Heart left ventricle (tissue), 16 donors: ENCODE data around the gene ATXN7. TPM values are rescaled to one million over a fixed set of nuclear protein-coding genes. Genes with fewer than 3 reads are reported as not detected.
A peak's percentile ranks its signal among the peaks of the same experiment; 100 is the strongest.

ENCODE experiments used
- ATAC-seq, 4 donors: fragments of 200-7000 bp; cut with Tn5 transposase; one replicate each; pipeline ENCODE4 v1.9.1; 2020 to 2022; ENCODE audit warnings: moderate library complexity in 4 of 4, mild to moderate bottlenecking in 3 of 4, moderate number of reproducible peaks in 1 of 4
- DNase-seq, 5 donors: peaks; one replicate each; pipeline ENCODE4 v3.0.0-alpha.2; 2020
- H3K27ac ChIP-seq, 12 donors: fragments of 200-600 bp; sonication (generic) in 4 of 12; one replicate each; pipeline versions ENCODE4 v1.5.0 to v1.8.0; 2016 to 2022; ENCODE audit warnings: mild to moderate bottlenecking in 2 of 12
- H3K27me3 ChIP-seq, 9 donors: fragments of 200-600 bp; sonication (generic) in 2 of 9; one replicate each; pipeline versions ENCODE4 v1.5.1 to v1.8.0; 2016 to 2022; ENCODE audit warnings: mild to moderate bottlenecking in 3 of 9
- H3K36me3 ChIP-seq, 9 donors: fragments of 200-600 bp; sonication (generic) in 2 of 9; one replicate each; pipeline versions ENCODE4 v1.5.0 to v1.8.0; 2018 to 2022; ENCODE audit warnings: mild to moderate bottlenecking in 2 of 9
- H3K4me1 ChIP-seq, 12 donors: fragments of 200-600 bp; sonication (generic) in 4 of 12; one replicate each; pipeline versions ENCODE4 v1.5.0 to v1.8.0; 2016 to 2022; ENCODE audit warnings: mild to moderate bottlenecking in 3 of 12
- H3K4me3 ChIP-seq, 12 donors: fragments of 200-600 bp; sonication (generic) in 4 of 12; one replicate each; pipeline versions ENCODE4 v1.5.0 to v1.8.0; 2017 to 2022; ENCODE audit warnings: mild to moderate bottlenecking in 9 of 12, moderate library complexity in 4 of 12
- H3K9me3 ChIP-seq, 12 donors: fragments of 200-600 bp; sonication (generic) in 4 of 12; one replicate each; pipeline versions ENCODE4 v1.5.0 to v1.8.0; 2016 to 2022; ENCODE audit warnings: mild to moderate bottlenecking in 1 of 12
- POLR2A ChIP-seq, 2 donors: fragments of 450-650 bp; IDR thresholded peaks; one replicate each; pipeline ENCODE4 v1.6.1; 2017; ENCODE audit warnings: antibody characterized with exemption in 2 of 2, mild to moderate bottlenecking in 2 of 2, moderate library complexity in 2 of 2
- WGBS, 4 donors: extraction: QIAGEN DNeasy Blood & Tissue Kit in 2 of 4; methylation state at CpG; one replicate each; pipeline versions ENCODE4 v1.1.5 to v1.1.7; 2013 to 2018; 5-methylcytosine and 5-hydroxymethylcytosine counted together
- intact Hi-C, 10 donors: fragments of 100-400 bp; cut with DNase I; formaldehyde crosslinking; loops; one replicate each; pipeline versions ENCODE4 v1.11.1 to v1.14.2; 2022
- polyA plus RNA-seq, 2 donors: library from polyadenylated mRNA; stranded (reverse); fragments of 200-250 nt; gene quantifications; one replicate each; pipeline ENCODE4 v1.2.3, GENCODE V29; 2013
- total RNA-seq, 9 donors: library from RNA; depleted of rRNA in 2 of 9; stranded (reverse); fragments of >200 nt in 2 of 9; fragmentation: NEBNext Ultra II Directional in 3 of 9; extraction: Animal tissue kit (Norgen Biotek cat#: 25700) in 3 of 9; gene quantifications; one replicate each; pipeline versions ENCODE4 v1.1.0 to v1.2.4, GENCODE V29; 2016 to 2023
- TF ChIP-seq, protein P1 (sequence below), 12 donors: fragments of 200-600 bp; sonication (generic) in 4 of 12; IDR thresholded peaks; one replicate each; pipeline versions ENCODE4 v1.5.0 to v1.8.0; 2018 to 2022; ENCODE audit warnings: antibody characterized with exemption in 12 of 12, mild to moderate bottlenecking in 5 of 12
- donor health status: ischemic (EF 13 %, LVEDD 7.1; RV severe dilation, severe dysfunction).
- donor health status: healthy with polysubstance abuse.
- donor health status: DM: no; HTN: yes; CAD: no.
- donor health status: DM: no; HTN: no; CAD: no.
- donor health status: ischemic (EF 25% LVEDD 6.9; RV normal size, moderate dysfunction).
- donor health status: ischemic (EF 25% LVEDD 5.7; RV mildly dilated, moderate dysfunction).
- donor health status: healthy.
- donor health status: DM: yes; HTN: yes; CAD: no.
- donor health status: ischemic (EF 35%, LVEDD 5.7; RV mildly dilated, moderate dysfunction).
- donor health status: nonischemic (EF 11% LVEDD 7.7; RV severe dilation, severe dysfunction).
- donor health status: DM: yes; HTN: yes; CAD: no.
- donor health status: PGD.
- donor health status: ischemic (EF 29% LVEDD 5.4; RV normal size, mild dysfunction).
- donor health status: nonischemic (EF 23%, LVEDD 6.1; RV moderate dilation, normal function).

ATXN7 gene
- total and polyA plus RNA-seq, 11 donors: 4.5 to 31.4 (median 16.7) TPM

DNA sequence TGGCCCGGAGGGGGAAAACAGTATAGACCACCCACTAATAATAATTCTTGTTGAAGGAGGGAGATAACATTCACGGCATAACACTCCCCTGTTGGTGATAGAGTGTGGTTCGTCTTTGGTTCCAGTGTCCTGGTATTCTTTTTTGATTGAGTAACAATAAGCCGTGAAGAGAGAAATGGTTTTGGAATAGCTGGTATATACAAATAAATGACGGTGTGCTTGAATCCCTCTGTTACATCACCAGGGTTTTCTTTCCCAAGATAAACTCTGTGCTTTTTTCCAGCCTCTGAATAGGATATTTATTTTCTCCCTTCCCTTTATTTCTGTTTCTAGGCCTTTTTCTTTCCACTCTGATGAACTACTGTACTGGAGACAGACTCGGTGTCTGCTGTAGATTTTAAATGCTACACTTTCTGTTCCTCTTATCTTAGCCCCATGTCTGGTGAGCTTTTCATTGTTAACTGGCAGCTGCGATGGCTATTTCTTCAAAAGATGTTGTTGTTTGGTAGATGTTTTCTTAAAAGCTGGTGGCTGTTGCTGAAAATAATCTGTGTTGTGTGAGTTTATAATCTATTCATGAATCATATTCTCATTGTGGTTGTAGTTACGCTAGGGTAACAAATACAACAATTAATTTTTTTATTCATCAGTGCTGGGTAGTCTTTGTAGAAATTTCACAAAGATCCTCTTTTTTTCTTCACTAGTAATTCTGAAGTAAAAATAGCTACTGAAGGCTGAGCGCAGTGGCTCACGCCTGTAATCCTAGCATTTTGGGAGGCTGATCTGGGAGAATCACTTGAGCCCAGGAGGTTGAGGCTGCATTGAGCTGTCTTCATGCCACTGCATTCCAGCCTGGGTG is 64.0 kb downstream of the ATXN7 start:
- 75 to 82% (median 77%) methylated on average over 10 of the region's 10 CpGs for WGBS, 4 donors
- no peaks in the 10 kb centered on the region for H3K9me3 ChIP-seq
- no peak for DNase-seq
- no peaks in the 10 kb centered on the region for H3K27me3 ChIP-seq
- peaks cover 0 to 83% (median 13%) of the 10 kb centered on the region in 12 donors for H3K4me1 ChIP-seq
- ATAC-seq: no peak
- H3K27ac ChIP-seq: peak overlapping the region in 1 of 12 donors; percentile 69
- intact Hi-C loops: no loop called here
- peaks cover 0 to 39% (median 13%) of the 10 kb centered on the region in 9 donors for H3K36me3 ChIP-seq
- no peak for TF ChIP-seq POLR2A (IDR thresholded peaks at IDR 0.05)
- TF ChIP-seq, protein P1, sequence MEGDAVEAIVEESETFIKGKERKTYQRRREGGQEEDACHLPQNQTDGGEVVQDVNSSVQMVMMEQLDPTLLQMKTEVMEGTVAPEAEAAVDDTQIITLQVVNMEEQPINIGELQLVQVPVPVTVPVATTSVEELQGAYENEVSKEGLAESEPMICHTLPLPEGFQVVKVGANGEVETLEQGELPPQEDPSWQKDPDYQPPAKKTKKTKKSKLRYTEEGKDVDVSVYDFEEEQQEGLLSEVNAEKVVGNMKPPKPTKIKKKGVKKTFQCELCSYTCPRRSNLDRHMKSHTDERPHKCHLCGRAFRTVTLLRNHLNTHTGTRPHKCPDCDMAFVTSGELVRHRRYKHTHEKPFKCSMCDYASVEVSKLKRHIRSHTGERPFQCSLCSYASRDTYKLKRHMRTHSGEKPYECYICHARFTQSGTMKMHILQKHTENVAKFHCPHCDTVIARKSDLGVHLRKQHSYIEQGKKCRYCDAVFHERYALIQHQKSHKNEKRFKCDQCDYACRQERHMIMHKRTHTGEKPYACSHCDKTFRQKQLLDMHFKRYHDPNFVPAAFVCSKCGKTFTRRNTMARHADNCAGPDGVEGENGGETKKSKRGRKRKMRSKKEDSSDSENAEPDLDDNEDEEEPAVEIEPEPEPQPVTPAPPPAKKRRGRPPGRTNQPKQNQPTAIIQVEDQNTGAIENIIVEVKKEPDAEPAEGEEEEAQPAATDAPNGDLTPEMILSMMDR (IDR thresholded peaks at IDR 0.05): no peak
- H3K4me3 ChIP-seq: no peak overlapping the region

DNA sequence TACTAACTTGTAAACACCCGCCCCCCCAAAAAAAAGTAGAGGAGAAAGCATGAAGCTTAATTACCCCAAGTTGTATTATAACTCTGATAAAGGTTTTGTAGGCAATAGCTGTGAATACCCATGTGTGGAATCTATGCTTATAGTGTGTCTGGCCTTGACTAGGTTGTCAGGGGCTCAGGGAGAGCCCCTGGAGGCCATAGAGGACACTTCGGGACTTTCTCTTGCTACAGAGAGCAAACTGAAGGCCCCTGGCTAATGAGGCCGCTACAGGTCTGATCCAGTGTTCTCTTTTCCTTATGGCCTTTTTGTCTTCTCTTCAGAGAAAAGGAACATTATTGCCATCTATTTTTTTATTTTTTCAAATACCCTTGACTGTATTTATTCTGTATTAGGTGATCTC is 67.6 kb downstream of the ATXN7 start:
- 92 to 96% (median 94%) methylated on average over 3 of the region's 3 CpGs for WGBS, 4 donors
- no peak for DNase-seq
- ATAC-seq: no peak
- intact Hi-C loops: no loop called here
- Histone ChIP-seq H3K4me1 (peaks cover 0 to 84% (median 27%) of the 10 kb centered on the region in 12 donors), H3K27ac (no peak overlapping the region), H3K36me3 (peaks cover 0 to 16% (median 0%) of the 10 kb centered on the region in 9 donors), H3K9me3 (no peaks in the 10 kb centered on the region), H3K4me3 (no peak overlapping the region), H3K27me3 (no peaks in the 10 kb centered on the region)
- TF ChIP-seq POLR2A (IDR thresholded peaks at IDR 0.05): no peak
- TF ChIP-seq, protein P1 (IDR thresholded peaks at IDR 0.05): no peak

DNA sequence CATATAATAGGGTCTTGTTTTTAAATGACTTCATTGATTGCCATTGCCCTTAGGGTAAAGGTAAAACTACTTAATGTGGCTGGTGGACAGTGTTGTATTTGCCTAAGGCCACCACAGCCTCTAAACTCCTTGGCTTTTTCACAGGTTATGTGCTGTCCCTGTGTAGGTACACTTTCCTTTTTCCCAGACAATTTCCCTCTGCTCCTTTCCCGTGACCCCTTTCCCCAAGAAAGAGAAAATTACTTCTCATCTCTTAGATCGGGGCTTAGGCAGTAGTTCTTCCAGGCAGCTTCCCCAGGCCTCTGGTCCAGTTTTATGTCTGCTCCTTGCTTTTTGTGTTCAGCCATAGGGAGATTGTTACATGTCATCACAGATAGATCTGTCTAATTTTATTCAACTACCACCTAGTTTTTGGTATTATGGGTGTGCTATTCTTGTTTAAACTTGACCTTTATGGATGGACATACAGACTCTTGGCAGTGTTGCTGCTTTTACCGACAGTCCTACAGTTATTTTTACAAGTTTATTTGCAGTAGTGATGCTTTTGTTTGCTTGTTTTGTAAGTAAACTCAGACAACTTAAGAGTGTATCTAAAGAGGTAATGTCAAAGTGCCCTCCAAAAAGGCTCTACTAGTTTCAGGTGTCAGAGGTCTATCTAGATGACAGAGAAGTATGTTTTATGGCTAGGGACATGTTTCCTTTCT is 69.0 kb downstream of the ATXN7 start:
- H3K36me3 ChIP-seq: peaks cover 0 to 5% (median 0%) of the 10 kb centered on the region in 9 donors
- intact Hi-C loops: no loop called here
- DNase-seq (no peak), ATAC-seq (peak in 3 of 4 donors; percentile 12 to 56 (median 45))
- H3K27me3 ChIP-seq: no peaks in the 10 kb centered on the region
- no peaks in the 10 kb centered on the region for H3K9me3 ChIP-seq
- H3K27ac ChIP-seq: peak overlapping the region in 6 of 12 donors; percentile 11 to 86 (median 27)
- WGBS, 4 donors: 65 to 71% (median 69%) methylated on average over 3 of the region's 3 CpGs
- peaks cover 0 to 84% (median 26%) of the 10 kb centered on the region in 12 donors for H3K4me1 ChIP-seq
- TF ChIP-seq POLR2A (IDR thresholded peaks at IDR 0.05): no peak
- TF ChIP-seq, protein P1 (IDR thresholded peaks at IDR 0.05): no peak
- H3K4me3 ChIP-seq: no peak overlapping the region

DNA sequence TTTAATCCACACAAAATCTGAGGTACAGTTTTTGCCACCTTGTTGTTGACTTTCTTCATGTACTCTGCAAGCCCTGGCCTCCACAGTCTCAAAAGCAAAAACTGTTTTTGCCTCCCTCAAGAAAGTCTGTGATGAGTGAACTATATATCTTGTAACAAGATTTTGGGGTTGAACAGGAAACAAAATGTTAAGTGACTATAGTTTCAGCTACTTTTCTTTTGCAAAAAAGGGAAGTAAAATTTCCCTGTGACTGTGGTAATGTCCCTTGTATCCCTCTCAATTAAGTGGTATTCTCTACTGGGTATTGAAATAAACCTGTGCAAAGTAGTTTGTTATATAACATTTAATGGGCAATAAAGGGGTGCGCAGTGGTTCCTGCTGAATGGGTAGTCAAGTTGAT is 69.8 kb downstream of the ATXN7 start:
- Histone ChIP-seq H3K4me1 (peaks cover 0 to 84% (median 32%) of the 10 kb centered on the region in 12 donors), H3K36me3 (peaks cover 0 to 5% (median 0%) of the 10 kb centered on the region in 9 donors), H3K9me3 (no peaks in the 10 kb centered on the region), H3K27me3 (no peaks in the 10 kb centered on the region), H3K27ac (peak overlapping the region in 4 of 12 donors; percentile 17 to 86 (median 28)), H3K4me3 (no peak overlapping the region)
- 94 to 97% (median 97%) methylated on average over 1 of the region's 1 CpG for whole genome bisulfite sequencing, 4 donors
- intact Hi-C loops: no loop called here
- no peak for DNase-seq
- TF ChIP-seq, protein P1 (IDR thresholded peaks at IDR 0.05): no peak
- no peak for TF ChIP-seq POLR2A (IDR thresholded peaks at IDR 0.05)
- ATAC-seq: no peak
